Activated CD4-positive, alpha-beta T cell treated with anti-CD3 and anti-CD28 coated beads, Interleukin-2, amount 50 U/mL, for 4 hours (primary cell): ENCODE data around the gene NADK.

Source experiments
- DNase-seq, 2 experiments: peaks; one replicate each; pipeline ENCODE4 v3.0.0-alpha.2; 2020

NADK gene

GRCh38 chr1:1786836-1787605 lies 8.8 kb upstream of the NADK start:
- no peak for DNase-seq

GRCh38 chr1:1785666-1786065 lies 7.4 kb upstream of the NADK start:
- DNase-seq: no peak

- no peak for DNase-seq
Measured at GRCh38 chr1:1784933-1785332, 6.7 kb upstream of the NADK start.

- no peak for DNase-seq
Measured at GRCh38 chr1:1783320-1783719, 5.0 kb upstream of the NADK start.

- no peak for DNase-seq
Measured at GRCh38 chr1:1782399-1783221, 4.3 kb upstream of the NADK start.

GRCh38 chr1:1781526-1781903 lies 3.2 kb upstream of the NADK start:
- DNase-seq: no peak

GRCh38 chr1:1780598-1781525 lies 2.6 kb upstream of the NADK start:
- DNase-seq: no peak

GRCh38 chr1:1779691-1780597 lies 1.7 kb upstream of the NADK start:
- peak; percentile 18 to 26 for DNase-seq

- no peak for DNase-seq
Measured at GRCh38 chr1:1779320-1779675, 1.0 kb upstream of the NADK start.

- peak; percentile 71 to 76 for DNase-seq
Measured at GRCh38 chr1:1778663-1779319, 521 bp upstream of the NADK start.

- DNase-seq: no peak
Measured at GRCh38 chr1:1777583-1777899, 729 bp downstream of the NADK start.

- no peak for DNase-seq
Measured at GRCh38 chr1:1776672-1777582, 1.3 kb downstream of the NADK start.

GRCh38 chr1:1775327-1776226 lies 2.7 kb downstream of the NADK start:
- DNase-seq: no peak

- no peak for DNase-seq
Measured at GRCh38 chr1:1773874-1774273, 4.4 kb downstream of the NADK start.

GRCh38 chr1:1771096-1771495 lies 7.2 kb downstream of the NADK start:
- no peak for DNase-seq

- no peak for DNase-seq
Measured at GRCh38 chr1:1770102-1770501, 8.2 kb downstream of the NADK start.

- DNase-seq: no peak
Measured at GRCh38 chr1:1768249-1768992, 9.8 kb downstream of the NADK start.

GRCh38 chr1:1764876-1765470 lies 13.3 kb downstream of the NADK start:
- DNase-seq: no peak
